Stimulated activated CD4-positive, alpha-beta T cell treated with anti-CD3 and anti-CD28 coated beads, TNF-alpha, amount 100 ng/mL, for 1 hour (primary cell): ENCODE results near the gene CLBA1.
"Not testable (repeated sequence)": the region's sequence is repeated elsewhere in the genome, so short reads cannot be mapped to it uniquely, and the experiment has no call there.

Experiments
- DNase-seq, 3 donors: peaks; one replicate each; pipeline ENCODE4 v3.0.0-alpha.2; 2020; ENCODE audit warnings: low read depth in 3 of 3, low spot score in 1 of 3

The CLBA1 gene

DNA sequence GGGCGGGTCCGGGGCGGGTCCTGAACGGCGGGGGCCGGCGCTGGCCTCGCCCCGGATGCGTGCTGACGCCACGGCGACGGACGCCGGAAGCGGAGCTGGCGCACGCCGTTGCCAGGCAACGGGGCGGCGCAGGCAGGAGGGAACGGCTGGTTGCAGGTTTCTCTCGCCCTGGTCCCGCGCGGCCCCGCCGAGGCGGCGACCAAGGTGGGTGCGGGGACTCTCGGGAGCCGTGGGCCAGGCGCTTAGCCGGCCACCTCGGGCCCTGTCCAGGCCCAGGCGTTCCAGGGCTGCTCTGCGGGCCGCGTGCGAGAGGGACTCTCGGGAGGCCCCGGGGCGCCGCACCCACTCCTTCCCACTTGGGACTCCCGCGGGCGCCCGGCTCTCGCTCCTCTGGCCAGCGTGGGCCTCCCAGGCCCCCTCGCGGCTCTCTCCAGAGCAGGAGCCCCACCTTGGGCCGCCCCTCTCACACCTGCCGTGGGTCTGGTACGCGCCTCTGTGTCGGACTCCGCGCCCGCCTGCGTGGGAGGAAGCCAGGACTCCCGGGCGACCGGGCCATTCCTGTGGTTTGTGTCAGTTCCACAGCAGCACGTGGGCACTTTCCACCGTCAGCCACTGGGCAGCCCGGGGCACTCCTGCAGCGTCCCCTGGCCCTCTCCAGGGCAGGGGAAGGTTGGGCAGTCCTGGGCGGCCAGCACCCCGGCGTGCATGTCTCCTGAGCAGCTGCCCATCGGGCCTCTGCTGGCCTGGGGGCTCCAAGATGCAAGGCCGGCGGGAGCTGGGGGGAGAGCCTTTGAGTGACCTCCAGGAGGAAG is at the start of gene CLBA1:
Gene CLBA1, plus strand, starts transcription at position 114 of the 812 bp plus-strand sequence. Its CDS starts 644 bp downstream, at position 758.
- DNase-seq, result peak; percentile 71 to 79 (median 76)

DNA sequence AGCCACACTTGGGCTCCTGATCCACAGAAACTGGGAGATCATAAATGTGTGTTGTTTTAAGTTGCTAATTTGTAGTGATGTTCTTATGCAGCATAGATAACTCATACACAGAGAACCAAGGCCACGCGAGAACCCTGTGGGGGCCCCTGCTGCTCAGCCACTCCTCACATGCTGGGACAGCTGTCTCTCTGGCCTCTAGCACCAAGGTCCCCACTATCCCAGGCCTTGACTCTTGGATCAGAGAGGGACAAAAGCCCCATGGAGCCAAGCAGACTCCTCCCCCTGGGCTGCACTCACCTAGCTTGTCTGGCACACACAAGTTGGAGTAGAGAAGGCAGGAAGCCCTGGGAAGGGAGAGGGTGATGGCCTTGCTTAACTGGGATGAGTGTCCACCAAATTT is 49.6 kb upstream of the CLBA1 start:
- no peak for DNase-seq

GRCh38 chr14:104936361-104937155 is 49.0 kb upstream of the CLBA1 start:
- DNase-seq, result no peak

- DNase-seq, result no peak
Measured at GRCh38 chr14:104937161-104937560, 48.4 kb upstream of the CLBA1 start.

DNA sequence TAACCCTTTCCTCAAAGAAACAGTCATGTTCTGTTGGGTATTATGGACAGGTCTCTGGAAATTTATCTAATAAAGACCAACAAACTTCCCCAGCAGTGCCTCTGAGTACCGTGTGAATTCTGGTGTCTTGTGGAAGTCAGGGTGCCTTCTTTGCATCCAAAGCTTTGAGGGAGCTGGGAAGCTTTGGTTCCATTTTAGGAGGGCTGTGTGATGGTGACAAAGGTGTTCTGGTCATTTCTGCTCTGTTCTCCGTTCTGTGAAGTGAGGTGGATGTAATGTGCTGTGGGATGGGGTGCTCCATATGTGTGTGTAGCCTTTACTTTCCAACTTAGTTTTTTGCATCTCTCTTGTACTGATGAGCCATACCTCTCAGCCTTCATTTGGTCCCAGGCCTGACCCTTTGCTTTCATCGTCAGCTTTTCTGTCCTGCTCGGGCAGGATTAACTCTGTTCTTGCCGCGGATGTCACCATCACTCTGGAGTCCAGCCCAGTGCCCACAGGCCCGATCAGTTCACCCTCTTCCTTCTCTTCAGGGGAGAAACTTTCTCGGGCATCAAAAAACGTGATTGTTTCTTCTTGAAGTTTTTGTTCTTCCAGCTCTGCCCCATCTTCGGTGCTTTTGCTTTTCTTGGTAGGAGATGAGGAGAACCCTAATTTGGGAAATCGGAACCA is 47.8 kb upstream of the CLBA1 start:
- DNase-seq, result no peak

- no peak for DNase-seq
Measured at GRCh38 chr14:104938436-104938835, 47.2 kb upstream of the CLBA1 start.

DNA sequence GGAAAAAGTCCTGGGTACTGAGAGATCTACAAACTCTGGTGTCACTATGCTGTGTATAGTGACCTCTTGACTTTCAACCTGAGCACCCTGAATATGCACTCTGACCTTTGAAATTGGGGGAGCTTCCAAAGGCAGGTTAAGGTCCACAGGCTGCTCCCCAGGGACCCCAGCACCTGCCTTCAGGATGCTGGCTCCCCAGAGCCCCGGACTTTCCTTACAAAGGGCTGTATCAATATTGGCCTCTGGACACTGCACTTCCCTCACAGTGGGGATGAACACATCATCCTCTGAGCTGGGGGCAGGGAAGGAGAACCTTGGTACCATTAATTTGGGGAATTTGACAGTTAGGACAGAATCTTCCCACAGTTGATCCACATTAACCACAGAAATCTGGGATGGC is 46.6 kb upstream of the CLBA1 start:
- DNase-seq, result no peak

- no peak for DNase-seq
Measured at GRCh38 chr14:104939666-104940410, 45.8 kb upstream of the CLBA1 start.

DNA sequence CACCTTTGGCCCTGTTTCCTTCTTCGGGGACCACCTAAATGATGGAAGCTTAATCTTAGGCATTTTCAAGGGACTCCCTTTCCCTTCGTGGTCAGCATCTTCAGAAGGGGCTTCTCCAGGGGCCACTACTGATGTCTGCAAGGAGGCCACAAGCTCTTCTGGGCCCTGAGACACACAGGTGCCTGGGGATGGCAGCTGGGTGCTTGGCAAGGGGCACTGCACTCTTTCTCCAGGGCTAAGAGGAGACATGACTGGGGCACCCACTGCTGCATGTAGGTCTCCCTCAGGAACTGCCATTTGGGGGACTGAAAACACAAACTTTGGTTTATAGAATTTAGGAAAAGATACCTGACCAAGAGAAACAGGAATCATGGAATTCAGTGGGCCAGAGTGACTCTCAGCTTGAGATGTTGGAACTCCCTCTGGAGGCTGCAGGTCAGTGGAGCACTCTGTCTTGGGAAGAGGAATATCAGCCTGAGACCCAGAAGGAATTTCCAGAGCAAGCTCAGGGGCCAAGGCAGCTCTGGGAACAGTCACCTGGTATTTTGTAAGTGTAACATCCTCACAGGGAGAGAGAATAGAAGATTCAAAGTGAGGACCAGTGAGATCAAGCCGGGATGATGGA is 45.0 kb upstream of the CLBA1 start:
- no peak for DNase-seq

DNA sequence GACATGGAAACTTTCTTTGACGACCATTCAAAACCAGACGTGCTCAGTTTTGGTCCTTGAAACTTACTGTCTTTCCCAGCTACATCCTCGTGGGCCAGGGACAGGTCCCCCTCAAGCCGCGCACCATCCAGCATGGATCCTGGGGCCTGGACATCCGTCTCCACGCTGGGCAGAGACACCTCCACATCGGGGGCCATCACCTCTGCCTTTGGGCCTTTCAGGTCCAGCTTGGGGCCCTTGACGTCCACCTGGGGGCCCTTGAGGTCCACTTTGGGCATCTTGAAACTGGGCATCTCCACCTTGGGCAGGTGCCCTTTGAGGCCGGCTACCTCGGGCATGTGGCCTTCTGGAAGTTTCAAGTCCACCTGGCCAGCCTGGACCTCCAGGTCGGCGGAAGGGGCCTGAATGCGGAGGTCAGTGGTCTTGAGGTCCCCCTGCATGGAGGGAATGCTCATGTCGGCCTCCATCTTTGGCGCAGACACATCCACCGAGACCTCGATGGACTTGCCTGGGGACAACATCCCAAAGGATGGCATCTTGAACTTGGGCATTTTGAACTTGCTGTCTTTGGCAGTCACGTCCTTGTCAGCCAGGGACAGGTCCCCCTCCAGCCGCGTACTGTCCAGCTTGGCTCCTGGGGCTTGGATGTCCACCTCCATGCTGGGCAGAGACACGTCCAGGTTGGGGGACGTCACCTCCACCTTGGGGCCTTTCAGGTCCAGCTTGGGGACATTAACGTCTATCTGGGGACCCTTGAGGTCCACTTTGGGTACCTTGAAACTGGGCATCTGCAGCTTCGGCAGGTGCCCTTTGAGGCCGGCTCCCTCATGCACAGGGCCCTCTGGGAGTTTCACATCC is 43.9 kb upstream of the CLBA1 start:
- no peak for DNase-seq

GRCh38 chr14:104942586-104942985 is 43.0 kb upstream of the CLBA1 start:
- DNase-seq, result no peak

- not testable (repeated sequence) for DNase-seq
Measured at GRCh38 chr14:104943216-104944015, 42.2 kb upstream of the CLBA1 start.

DNA sequence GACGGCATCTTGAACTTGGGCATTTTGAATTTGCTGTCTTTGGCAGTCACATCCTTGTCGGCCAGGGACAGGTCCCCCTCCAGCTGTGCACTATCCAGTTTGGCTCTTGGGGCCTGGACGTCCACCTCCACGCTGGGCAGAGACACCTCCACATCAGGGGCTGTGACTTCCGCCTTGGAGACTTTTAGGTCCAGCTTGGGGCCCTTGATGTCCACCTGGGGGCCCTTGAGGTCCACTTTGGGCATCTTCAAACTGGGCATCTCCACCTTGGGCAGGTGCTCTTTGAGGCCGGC is 41.6 kb upstream of the CLBA1 start:
- DNase-seq, result not testable (repeated sequence)

DNA sequence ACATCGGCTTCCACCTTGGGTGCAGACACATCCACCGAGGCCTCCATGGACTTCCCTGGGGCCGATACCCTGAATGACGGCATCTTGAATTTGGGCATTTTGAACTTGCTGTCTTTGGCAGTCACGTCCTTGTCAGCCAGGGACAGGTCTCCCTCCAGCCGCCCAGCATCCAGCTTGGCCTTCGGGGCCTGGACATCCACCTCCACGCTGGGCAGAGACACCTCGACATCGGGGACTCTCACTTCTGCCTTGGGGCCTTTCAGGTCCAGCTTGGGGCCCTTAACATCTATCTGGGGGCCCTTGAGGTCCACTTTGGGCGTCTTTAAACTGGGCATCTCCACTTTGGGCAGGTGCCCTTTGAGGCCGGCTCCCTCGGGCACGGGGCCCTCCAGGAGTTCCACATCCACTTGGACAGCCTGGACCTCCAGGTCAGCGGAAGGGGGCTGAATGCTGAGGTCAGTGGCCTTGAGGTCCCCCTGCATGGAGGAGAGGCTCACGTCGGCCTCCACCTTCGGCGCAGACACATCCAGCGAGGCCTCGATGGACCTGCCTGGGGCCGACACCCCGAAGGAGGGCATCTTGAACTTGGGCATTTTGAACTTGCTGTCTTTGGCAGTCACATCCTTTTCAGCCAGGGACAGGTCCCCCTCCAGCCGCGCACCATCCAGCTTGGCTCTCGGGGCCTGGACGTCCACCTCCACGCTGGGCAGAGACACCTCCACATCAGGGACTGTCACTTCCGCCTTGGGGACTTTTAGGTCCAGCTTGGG is 41.0 kb upstream of the CLBA1 start:
- not testable (repeated sequence) for DNase-seq

GRCh38 chr14:104945266-104945665 is 40.3 kb upstream of the CLBA1 start:
- not testable (repeated sequence) for DNase-seq

DNA sequence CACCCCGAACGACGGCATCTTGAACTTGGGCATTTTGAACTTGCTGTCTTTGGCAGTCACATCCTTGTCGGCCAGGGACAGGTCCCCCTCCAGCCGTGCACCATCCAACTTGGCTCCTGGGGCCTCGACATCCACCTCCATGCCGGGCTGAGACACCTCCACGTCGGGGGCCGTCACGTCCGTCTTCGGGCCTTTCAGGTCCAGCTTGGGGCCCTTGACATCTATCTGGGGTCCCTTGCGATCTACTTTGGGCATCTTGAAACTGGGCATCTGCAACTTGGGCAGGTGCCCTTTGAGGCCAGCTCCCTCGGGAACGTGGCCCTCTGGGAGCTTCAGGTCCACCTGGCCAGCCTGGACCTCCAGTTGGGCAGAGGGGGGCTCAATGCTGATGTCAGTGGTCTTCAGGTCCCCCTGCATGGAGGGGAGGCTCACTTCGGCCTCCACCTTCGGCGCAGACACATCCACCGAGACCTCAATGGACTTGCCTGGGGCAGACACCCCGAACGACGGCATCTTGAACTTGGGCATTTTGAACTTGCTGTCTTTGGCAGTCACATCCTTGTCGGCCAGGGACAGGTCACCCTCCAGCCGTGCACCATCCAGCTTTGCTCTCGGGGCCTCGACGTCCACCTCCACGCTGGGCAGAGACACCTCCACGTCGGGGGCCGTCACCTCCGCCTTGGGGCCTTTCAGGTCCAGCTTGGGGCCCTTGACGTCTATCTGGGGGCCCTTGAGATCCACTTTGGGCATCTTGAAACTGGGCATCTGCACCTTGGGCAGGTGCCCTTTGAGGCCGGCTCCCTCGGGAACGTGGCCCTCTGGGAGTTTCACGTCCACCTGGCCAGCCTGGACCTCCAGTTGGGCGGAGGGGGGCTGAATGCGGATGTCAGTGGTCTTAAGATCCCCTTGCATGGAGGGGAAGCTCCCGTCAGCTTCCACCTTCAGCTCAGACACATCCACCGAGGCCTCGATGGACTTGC is 39.3 kb upstream of the CLBA1 start:
- not testable (repeated sequence) for DNase-seq

DNA sequence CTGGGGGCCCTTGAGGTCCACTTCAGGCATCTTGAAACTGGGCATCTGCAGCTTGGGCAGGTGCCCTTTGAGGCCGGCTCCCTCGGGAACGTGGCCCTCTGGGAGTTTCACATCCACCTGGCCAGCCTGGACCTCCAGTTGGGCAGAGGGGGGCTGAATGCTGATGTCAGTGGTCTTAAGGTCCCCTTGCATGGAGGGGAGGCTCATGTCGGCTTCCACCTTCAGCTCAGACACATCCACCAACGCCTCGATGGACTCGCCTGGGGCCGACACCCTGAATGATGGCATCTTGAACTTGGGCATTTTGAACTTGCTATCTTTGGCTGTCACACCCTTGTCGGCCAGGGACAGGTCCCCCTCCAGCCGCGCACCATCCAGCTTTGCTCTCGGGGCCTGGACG is 38.4 kb upstream of the CLBA1 start:
- not testable (repeated sequence) for DNase-seq
